Measurements from ENCODE around the gene CSRP1.
"Not testable (repeated sequence)": the region's sequence is repeated elsewhere in the genome, so short reads cannot be mapped to it uniquely, and the experiment has no call there.

CSRP1 gene

DNA sequence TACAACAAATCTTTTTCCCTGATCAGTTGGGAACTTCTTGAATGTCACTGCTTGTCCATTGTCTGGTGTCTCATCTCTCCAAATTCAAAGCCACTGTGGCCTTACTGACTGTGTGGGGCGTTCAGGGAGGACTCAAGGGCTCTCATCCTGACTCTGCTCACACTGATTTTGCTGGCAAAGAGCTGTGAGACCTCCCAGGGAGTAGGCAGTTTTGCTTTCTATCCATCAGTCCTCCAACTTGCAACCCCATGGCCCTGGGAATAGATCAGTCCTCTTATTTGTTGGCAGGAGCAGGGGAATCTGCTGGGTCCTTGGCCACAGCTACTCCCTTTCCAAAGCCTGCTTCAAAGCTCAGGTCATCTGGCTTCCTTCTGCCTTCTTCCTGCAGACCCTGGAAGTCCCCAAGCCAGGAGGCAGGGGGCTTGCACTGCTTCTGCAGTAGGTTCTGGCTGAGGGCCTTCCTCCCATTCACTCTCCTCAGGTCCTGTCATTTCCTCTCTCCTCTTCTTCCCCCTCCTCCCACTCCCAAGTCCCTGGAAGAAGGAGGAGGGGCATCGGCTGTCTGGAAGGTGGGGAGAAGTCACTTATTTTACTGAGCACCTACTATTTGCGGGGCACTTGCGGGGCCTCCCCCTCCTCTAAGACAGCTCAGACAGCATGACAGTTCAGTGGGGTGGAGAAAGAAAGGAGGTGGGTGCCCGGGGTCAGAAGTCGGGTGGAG is 31.1 kb upstream of the CSRP1 start:
- no peak for DNase-seq

DNA sequence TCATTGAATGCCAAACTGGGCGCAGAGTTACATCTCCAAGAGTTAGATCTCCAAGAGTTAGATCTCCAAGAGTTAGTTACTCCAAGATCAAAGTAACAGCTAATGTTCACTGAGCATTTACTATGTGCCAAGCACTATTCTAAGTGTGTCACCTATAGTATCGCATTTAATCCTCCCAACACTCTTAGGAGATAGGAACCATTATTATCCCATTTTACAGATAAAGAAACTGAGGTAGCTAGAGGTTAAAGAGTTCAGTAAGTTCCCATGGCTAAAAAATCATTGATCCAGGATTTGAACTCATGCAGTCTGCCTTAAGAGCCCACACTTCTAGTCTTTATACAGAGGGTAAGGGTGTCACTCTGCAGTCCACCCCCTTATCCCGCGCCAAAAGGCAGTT is 30.5 kb upstream of the CSRP1 start:
- DNase-seq: no peak

DNA sequence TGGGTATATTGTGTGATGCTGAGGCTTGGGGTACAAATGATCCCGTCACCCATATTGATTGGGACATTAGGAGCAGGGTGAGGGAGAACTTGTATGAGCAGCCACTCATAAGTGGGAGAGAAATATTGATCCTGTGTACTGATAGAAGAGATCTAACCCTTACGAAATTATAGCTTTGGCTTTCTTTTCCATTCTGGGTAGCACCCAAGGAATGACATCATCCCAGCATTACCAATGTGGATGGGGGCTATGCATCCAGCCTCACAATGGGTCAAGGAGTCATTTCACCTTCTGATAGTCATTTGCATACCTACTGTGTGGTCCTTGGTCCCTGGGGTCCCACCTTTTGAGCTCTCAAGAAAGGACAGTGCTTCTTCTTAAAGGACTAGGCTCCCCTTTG is 30.1 kb upstream of the CSRP1 start:
- no peak for DNase-seq

DNA sequence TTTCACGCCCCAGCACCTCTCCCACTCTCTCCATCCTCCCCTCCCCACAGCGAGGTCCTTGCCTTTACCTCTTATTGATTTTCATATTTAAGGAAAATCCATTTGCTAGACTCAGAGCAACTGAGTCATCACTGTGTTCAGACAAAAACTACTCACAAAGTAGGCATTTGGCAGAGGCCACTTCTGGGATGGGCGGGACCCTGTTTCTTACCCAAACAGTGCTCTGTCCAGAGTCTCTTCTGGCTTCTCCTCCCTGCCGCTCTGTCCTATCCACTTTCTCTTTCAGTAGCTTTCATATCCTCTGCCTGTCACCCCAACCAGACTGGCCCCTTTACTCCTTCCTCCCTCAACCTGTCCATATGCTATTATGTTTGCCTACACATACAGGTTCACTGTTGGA is 29.6 kb upstream of the CSRP1 start:
- DNase-seq: no peak

DNA sequence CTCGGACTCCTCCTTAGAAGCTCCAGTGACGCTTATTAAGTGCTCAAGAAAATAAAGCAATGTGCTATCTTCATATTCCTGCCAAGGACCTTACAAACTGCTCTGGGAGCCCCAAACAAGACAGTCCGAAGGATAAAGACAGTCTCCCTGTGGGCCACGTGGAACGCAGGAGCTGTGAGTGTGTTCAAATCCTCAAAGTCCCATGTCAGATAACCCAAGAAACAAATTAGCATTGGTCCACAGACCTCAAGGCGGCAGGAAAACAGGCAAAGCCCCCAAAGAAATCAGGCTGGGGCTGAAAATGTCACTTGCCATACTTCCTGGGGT is 29.0 kb upstream of the CSRP1 start:
- no peak for DNase-seq

DNA sequence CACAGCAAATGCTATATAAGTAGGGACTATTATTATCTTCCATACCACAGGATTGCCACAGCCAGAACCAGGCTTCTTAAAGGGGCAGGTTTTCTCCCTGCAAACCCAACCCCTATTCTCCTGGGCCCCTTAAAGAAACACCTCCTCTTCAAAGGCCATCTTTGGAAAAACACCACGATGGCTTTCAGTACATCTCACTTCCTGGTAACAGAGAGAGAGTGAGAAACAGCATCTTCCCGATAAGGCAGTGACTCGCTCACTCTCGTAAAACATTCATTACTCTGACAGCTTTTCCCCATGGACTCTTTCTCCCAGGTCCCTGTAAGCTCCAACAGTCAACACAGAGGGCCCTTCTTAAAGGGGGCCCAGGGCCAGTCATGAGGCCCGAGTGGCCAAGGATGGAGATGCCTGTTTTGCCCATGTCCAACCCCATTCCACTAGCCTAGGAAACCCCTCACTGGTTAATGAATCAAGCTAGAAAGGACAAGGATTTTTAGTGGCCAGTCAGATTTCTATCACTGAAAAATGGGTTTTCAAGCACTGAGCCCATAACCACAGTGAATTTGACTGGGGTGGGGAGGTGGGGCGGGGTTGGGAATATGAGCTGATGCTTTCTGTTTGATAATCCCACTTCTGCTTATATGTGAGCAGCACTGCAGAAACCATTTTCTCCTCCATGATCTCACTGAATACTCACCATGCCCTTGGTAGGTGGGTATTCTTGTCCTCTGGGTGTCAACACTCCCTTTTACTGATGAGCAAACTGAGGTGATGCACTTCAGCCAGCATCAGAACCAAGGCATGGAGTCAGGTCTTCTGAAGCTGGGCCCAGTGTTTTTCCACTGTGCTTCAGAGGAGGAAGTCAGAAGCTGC is 28.4 kb upstream of the CSRP1 start:
- peak; percentile 18 for DNase-seq

DNA sequence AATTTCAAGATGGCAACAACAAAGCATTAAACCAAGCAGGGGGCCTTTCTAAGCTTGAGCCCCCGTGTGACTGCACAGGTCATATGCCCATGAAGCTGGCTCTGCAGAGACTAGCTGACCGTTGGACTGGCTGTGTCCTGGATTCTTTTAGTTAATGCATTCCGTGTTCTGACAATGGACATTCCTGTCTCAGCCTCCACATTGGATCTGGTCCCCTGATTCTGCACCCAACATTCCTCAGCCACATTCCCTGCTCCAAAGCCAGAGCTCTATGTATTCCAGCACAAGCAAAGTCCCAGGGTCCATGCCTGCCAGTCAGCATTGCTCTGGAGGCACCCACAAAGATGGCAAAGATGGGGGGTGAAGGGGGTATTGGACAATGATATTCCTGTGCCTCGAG is 26.9 kb upstream of the CSRP1 start:
- DNase-seq: no peak

DNA sequence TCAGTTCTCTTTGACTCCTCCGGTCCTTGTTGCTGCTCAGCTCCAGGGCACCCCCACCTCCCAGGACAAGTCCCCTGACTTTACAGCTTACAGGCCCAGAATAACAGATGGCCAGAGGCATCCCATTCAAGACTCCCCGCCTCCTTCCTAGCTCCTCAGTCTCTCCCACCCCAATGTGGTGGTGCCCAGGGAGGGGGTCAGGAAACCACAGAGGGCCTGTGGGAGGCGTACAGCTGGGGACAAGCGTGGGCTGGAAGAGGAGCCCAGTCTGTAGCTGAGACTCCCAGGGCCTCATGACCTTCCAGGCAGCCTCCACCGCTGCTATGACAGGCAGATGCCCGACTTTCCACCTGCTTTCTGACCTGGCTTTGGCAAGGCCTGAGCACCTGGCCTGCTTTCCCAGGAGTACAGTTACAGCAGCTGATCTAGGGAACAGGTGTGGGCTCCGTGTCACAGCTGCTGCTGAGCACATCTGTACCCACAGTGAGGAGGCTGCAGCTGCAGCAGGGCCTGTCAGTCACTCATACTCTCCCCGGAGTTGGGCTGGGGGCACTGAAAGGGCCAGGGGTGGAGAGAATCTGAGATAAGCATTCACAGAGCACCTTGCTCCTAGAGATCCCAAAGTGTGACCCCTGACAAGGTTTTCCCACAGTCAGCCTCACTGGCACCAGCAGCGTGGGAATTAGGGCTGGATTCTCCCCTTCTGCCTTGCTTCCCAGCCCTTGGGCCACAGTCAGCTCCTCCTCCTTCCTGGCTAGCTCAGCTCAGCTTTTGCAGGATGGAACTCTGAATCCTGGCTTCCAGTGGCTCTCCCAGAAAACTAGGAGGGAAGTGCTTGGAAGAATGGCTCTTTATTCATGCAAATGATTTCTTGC is 24.9 kb upstream of the CSRP1 start:
- peak; percentile 69 for DNase-seq

DNA sequence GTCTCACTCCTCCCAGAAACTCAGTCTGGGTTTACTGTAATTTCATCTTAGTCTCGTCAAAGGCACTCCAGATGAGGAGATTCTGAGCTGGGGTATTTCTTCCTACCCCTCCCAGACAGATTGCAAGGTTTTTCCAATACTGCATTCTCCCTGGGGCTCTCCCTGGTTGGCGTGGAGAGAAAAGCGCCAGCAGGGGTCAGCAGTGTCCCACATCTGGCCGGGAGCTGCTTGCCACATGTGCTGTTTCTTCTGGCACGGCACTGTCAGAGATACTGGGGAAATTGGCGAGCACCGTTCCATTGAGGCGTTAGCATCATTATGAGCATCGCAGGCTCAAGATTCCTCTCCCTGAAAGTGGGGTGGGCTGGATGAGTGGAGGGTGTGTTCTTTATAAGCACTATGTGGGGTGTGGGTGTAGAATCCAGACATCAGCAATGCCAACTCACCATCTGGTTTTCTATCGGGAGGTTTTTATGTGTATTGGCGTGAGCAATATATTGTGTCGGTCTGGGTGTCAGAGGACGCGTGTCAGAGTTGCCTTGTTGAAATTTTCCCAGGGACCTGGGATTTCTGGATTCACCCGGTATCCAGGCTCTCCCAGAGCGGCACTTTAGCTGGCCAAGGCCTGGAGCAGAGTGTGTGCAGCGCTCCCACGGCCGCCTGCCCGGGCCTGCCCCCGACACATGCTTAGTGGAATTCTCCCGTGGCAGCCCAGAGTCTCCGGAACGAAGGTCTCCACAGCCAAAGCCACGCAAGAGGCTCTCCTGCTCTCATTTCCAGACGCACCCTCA is 24.0 kb upstream of the CSRP1 start:
- peak; percentile 52 for DNase-seq

DNA sequence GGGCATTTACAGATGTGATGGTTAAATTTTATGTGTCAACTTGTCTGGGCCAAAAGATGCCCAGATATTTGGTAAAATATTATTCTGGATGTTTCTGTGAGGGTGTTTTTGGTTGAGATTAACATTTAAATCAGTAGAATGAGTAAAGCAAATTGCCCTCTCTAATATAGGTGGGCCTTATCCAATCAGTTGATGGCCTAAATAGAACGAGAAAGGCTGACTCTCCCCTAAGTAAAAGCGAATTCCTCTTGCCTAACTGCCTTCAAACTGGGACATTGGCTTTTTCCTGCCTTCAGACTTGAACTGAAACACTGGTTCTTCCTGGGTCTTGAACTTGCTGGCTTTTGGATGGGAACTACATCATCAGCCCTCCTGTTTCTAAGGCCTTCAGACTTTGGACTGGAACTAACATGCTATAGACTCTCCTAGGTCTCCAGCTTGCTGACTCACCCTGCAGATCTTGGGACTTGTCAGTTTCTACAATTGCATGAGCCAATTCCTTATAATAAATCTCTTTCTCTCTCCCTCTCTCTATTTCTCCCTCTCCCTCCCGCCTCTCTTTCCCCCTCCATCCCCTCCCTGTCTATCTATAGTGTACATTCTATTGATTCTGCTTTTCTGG is 21.8 kb upstream of the CSRP1 start:
- no peak for DNase-seq

DNA sequence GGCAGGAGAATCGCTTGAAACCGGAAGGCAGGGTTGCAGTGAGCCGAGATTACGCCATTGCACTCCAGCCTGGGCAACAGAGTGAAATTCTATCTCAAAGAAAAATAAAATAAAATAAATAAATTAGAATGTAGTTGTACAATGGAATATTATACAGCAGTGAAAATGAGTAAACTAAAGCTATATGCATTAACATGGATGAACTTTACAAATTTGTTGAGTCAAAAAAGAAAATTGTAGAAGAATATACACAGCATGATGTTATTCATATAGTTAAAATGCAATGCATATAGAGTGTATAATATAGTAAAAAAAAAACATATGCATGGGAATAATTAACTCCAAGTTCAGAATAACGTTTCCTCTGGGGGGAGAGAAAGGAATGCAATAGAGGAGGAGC is 21.0 kb upstream of the CSRP1 start:
- DNase-seq: no peak

DNA sequence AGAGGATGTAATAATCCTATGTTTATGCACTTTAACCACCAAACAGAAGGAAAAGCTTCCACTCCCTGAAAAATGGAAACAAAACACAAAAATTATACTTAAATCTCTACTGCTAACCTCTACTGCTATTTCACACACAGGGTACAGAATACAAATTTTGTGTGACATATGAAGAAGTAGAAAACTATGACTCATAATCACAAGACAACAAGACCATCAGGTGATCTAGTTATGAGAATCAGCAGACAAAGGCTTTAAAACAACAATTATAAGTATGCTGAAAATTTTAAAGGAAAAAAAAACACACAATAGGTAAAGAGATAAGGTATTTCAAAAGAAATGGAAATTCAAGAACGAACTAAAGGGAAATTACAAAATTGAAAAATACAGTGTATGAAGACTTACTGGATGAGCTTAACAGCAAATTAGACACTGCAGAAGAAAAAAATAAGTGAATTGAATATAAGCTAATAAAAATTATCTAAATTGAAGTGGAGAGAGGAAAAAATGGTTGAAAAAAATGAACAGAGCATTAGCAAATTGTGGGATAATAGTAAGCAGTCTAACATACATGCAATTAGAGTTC is 18.4 kb upstream of the CSRP1 start:
- no peak for DNase-seq

DNA sequence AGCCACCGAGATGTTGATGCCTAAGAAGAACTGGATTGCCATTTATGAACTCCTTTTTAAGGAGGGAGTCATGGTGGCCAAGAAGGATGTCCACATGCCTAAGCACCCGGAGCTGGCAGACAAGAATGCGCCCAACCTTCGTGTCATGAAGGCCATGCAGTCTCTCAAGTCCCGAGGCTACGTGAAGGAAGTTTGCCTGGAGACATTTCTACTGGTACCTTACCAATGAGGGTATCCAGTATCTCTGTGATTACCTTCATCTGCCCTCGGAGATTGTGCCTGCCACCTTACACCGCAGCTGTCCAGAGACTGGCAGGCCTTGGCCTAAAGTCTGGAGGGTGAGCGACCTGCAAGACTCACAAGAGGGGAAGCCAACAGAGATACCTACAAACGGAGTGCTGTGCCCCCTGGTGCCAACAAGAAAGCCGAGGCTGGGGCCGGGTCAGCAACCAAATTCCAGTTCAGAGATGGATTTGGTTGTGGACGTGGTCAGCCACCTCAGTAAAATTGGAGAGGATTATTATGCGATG is 13.2 kb upstream of the CSRP1 start:
- DNase-seq: not testable (repeated sequence)

DNA sequence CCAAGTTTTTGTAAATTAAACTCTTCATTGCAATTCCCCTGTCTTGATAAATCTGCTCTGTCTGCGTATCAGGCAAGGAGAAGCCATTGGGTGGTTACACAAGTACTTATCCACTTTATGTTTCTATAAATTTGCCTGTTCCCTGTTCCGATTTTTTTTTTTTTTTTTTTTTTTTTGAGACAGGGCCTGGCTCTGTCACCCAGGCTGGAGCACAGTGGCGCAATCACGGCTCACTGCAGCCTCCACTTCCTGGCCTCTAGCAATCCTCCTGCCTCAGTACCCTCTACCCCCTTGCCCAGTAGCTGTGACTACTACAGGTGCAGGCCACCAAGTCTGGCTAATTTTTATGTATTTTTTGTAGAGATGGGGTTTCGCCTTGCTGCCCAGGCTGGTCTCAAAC is 11.1 kb upstream of the CSRP1 start:
- no peak for DNase-seq

DNA sequence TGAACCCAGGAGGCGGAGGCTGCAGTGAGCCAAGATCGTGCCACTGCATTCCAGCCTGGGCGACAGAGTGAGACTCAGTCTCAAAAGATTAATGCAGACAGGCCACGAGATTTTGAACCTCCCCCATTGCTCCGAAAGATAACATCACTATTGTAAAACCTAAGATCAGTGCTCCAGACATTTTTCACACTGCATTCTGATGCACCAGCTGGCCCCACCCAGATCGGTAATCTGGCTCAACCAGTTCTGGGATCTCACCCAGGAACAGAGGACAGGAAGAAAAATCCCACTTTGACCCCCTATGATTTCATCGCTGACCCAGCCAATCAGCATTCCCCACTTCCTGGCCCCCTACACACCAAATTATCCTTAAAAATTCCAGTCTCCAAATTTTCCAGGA is 10.7 kb upstream of the CSRP1 start:
- no peak for DNase-seq

DNA sequence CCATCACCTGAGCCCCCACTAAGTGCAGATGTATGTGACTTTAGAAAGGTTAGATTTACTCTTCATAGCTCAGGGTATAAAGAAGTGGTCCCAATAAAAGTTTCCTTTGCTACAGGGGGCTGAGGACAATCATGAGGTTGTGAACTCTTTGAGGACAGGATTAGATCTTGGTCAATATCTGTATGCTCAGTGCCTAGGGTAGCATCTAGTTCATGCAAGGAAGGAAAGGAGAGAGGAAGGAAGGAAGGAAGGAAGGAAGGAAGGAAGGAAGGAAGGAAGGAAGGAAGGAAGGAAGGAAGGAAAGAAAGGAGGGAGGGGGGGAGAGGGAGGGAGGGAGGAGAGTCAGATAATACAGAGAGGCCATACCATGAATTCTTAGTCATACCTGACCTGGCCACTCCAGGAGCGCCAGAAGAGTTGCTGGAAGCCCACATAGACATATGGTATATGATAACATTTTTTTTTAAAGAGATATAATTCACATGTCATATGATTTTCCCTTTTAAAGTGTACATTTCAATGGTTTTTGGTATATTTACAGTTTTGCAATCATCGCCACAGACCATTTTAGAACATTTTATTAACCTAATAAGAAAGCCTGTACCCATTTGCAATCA is 9.7 kb upstream of the CSRP1 start:
- DNase-seq: no peak

DNA sequence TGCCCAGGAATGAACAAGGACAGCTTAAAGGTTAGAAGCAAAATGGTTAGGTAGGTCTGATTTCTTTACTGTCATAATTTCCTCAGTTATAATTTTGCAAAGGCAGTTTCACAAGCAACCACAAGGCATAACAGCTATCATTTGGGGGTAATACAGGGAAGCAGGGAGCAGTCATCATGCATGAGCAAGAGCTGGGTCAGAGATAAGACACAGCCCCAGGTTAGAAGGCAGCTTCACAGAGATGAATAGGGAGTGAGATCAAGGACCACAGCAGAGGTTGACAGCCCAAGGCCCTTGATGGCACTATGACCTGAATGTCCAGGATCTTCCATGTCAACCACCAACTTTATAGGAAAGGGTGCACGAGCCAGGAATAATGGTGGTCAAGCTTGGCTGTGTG is 9.0 kb upstream of the CSRP1 start:
- peak; percentile 65 for DNase-seq

DNA sequence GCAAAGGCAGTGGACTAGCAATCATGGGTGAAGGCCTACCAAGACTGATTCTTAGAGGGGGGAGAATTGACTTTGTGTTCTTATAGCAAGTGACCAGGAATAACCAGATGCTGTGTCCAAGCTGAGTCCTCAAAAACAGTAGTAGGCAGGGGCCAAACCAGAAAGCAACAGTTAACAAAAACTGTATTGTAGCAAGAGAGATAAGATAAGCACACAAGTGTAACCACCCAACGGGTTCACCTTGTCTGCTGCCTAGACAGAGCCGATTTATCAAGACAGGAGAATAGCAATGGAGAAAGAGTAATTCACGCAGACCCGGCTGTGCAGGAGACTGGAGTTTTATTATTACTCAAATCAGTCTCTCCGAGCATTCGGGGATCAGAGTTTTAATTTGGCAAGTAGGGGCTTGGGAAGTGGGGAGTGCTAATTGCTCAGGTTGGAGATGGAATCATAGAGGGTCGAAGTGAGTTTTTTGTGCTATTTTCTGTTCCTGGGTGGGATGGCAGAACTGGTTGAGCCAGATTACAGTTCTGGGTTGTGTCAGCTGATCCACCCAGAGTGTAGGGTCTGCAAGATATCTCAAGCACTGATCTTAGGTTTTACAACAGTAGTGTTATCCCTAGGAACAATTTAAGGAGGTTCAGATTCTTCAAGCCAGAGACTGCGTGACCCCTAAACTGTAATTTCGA is 8.3 kb upstream of the CSRP1 start:
- DNase-seq: no peak

DNA sequence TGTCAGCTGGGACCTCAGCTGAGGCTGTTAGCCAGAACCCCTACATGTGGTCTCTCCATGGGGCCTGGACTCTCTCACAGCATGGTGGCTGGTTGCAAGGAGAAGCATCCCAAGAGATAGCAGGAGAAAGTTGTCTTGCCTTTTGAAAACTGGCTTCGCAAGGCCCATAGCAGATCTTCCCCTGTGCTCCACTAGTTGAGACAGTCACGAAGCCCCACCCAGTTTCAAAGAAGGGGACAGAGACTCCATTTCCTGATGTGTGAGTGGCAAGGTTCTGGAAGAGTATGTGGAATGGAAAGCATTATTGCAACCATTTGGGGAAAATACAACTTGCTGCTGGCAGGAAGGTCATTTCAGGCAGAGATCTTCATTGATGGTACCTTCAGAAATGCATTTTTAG is 7.5 kb upstream of the CSRP1 start:
- DNase-seq: no peak

DNA sequence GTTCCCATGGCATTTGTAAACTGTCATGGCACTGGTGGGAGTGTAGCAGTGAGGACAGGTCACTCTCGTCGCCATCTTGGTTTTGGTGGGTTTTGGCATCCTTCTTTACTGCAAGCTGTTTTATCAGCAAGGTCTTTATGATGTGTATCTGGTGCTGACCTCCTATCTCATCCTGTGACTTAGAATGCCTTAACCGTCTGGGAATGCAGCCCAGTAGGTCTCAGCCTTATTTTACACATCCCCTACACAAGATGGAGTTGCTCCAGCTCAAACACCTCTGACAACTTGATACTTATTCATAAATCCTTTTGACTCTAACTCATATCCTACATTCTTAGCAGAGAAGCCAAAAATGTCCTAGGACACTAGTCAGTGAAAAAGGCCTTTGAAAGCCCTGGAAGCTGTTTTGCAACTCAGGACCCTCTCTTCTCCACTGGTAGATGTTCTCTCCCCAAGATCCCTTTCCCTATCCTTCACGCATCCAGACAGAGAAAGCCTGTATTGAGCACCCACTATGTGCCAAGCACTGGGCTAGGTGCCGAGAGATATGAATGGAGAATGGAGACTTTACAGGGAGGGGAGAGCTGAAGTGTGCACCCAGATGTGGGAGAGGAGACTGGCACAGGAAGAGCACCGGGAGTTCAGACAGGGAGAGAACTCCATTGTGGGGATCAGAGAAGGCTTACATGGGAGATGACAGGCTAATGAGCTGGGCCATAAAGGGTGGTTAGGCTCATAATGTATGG is 6.7 kb upstream of the CSRP1 start:
- no peak for DNase-seq

Measured in GF-D8 (cell line).